K562 (cell line): ENCODE measurements around the gene MAPK8IP1. TPM values are rescaled to one million over a fixed set of nuclear protein-coding genes. Genes with fewer than 3 reads are reported as not detected.

Experiments used
- CEBPG ChIP-seq, 3 experiments: fragments of 200-800 bp in 1 of 3; sonication (Bioruptor generic) in 1 of 3; sonication (generic) in 1 of 3; formaldehyde crosslinking in 1 of 3; IDR thresholded peaks in 2 of 3; conservative IDR thresholded peaks in 1 of 3; 2 replicates each; pipeline versions ENCODE4 v1.6.1 to v1.8.0; 2016 to 2022; ENCODE audit warnings: missing compliant biosample characterization in 2 of 3, missing genetic modification characterization in 2 of 3, mild to moderate bottlenecking in 1 of 3, missing genetic modification reagents in 1 of 3
- FOXP1 ChIP-seq: sonication (generic); formaldehyde crosslinking; IDR thresholded peaks from 2 replicates; pipeline ENCODE4 v1.8.0; 2022; ENCODE audit warnings: mild to moderate bottlenecking, missing genetic modification reagents
- GABPB2 ChIP-seq: fragments of 250-450 bp; sonication (Bioruptor Pico); conservative IDR thresholded peaks from 2 replicates; pipeline ENCODE4 v1.5.1; 2021; ENCODE audit warnings: mild to moderate bottlenecking
- KHSRP ChIP-seq: fragments of 450-650 bp; IDR thresholded peaks from 2 replicates; pipeline ENCODE4 v1.6.1; 2017
- LARP7 ChIP-seq: fragments of 450-650 bp; IDR thresholded peaks from 2 replicates; pipeline ENCODE4 v1.6.1; 2016
- MEF2D ChIP-seq: conservative IDR thresholded peaks from 2 replicates; pipeline ENCODE4 v1.6.1; 2016; ENCODE audit warnings: low read depth, missing genetic modification characterization, missing compliant biosample characterization
- MTA2 ChIP-seq: fragments of 450-650 bp; IDR thresholded peaks from 2 replicates; pipeline ENCODE4 v1.6.1; 2016; ENCODE audit warnings: low read depth
- NELFE ChIP-seq: IDR thresholded peaks from 2 replicates; pipeline ENCODE4 v1.6.1; 2011; ENCODE audit warnings: mild to moderate bottlenecking; ENCODE audit not compliant: insufficient read depth, insufficient read length
- NFIX ChIP-seq: fragments of 250-450 bp; sonication (Bioruptor Pico); IDR thresholded peaks from 2 replicates; pipeline ENCODE4 v1.4.0; 2020; ENCODE audit warnings: low read depth, mild to moderate bottlenecking, moderate library complexity
- RB1 ChIP-seq: fragments of 450-650 bp; IDR thresholded peaks from 2 replicates; pipeline ENCODE4 v1.6.1; 2017; ENCODE audit warnings: low read depth, mild to moderate bottlenecking
- RBM14 ChIP-seq: fragments of 200-400 bp; formaldehyde crosslinking; IDR thresholded peaks from 2 replicates; pipeline ENCODE4 v1.6.1; 2018; ENCODE audit warnings: low read depth, mild to moderate bottlenecking, low read length, moderate library complexity, borderline replicate concordance; ENCODE audit not compliant: insufficient read depth
- STAT5A ChIP-seq: IDR thresholded peaks from 2 replicates; pipeline ENCODE4 v1.6.1; 2012; ENCODE audit warnings: low read length, inconsistent platforms, borderline replicate concordance
- STAT5B ChIP-seq: fragments of 250-450 bp; sonication (Bioruptor Pico); IDR thresholded peaks from 2 replicates; pipeline ENCODE4 v1.8.0; 2021; ENCODE audit warnings: mild to moderate bottlenecking, inconsistent platforms
- TRIM28 ChIP-seq: fragments of 450-650 bp; IDR thresholded peaks from 2 replicates; pipeline ENCODE4 v1.6.1; 2017
- ZNF134 ChIP-seq: fragments of 250-450 bp; sonication (Bioruptor Pico); conservative IDR thresholded peaks from 2 replicates; pipeline ENCODE4 v1.4.0; 2020
- ZNF184 ChIP-seq: sonication (generic); formaldehyde crosslinking; IDR thresholded peaks from 2 replicates; pipeline ENCODE4 v1.5.0; 2020; ENCODE audit warnings: missing genetic modification reagents
- ZNF57 ChIP-seq: fragments of 450-650 bp; formaldehyde crosslinking; IDR thresholded peaks from 2 replicates; pipeline ENCODE4 v1.4.0; 2020; ENCODE audit warnings: mild to moderate bottlenecking, moderate library complexity
- polyA plus RNA-seq, 8 experiments: library from polyadenylated mRNA; depleted of rRNA in 4 of 8; stranded (reverse) in 5 of 8; unstranded in 3 of 8; fragments of >200 nt; fragmentation: Nextera tagmentation in 2 of 8; fragmentation: Illumina TruSeq in 1 of 8; extraction: Ambion mirVana in 2 of 8; extraction: Trizol in 1 of 8; gene quantifications; 2 replicates each; pipeline versions ENCODE4 v1.2.1 to v1.2.3, GENCODE V29; 2011 to 2014; ENCODE audit warnings: inconsistent platforms in 1 of 8, missing spikeins in 1 of 8
- total RNA-seq, 7 experiments: library from RNA; depleted of rRNA in 6 of 7; stranded (reverse); fragments of >200 nt in 6 of 7; fragmentation: Illumina TruSeq in 2 of 7; extraction: Trizol in 2 of 7; gene quantifications; 2 replicates each; pipeline versions ENCODE4 v1.2.1 to v1.2.3, GENCODE V29; 2011 to 2021; ENCODE audit warnings: low replicate concordance in 1 of 7
- TF ChIP-seq, protein P1 (sequence below): IDR thresholded peaks from 2 replicates; pipeline ENCODE4 v1.6.1; 2011; ENCODE audit warnings: borderline replicate concordance, low read depth, mild to moderate bottlenecking, moderate library complexity, low read length; ENCODE audit not compliant: insufficient read depth, poor library complexity, severe bottlenecking
- TF ChIP-seq, protein P2 (sequence below), 2 experiments: fragments of 150-350 bp in 1 of 2; IDR thresholded peaks; 2 replicates each; pipeline ENCODE4 v1.6.1; 2012 to 2016; ENCODE audit warnings: low read depth in 2 of 2, low read length in 2 of 2, mild to moderate bottlenecking in 1 of 2, moderate library complexity in 1 of 2
- TF ChIP-seq, protein P3 (sequence below): fragments of 250-450 bp; sonication (Bioruptor Pico); IDR thresholded peaks from 2 replicates; pipeline ENCODE4 v1.8.0; 2021; ENCODE audit warnings: moderate library complexity, mild to moderate bottlenecking, inconsistent platforms

The MAPK8IP1 gene
- total and polyA plus RNA-seq, 9 of the 15 experiments (the other 6 are each of a cell fraction or from before 2014, with no cell fraction given) = 0.13 to 6.9 (median 2.5) TPM

DNA sequence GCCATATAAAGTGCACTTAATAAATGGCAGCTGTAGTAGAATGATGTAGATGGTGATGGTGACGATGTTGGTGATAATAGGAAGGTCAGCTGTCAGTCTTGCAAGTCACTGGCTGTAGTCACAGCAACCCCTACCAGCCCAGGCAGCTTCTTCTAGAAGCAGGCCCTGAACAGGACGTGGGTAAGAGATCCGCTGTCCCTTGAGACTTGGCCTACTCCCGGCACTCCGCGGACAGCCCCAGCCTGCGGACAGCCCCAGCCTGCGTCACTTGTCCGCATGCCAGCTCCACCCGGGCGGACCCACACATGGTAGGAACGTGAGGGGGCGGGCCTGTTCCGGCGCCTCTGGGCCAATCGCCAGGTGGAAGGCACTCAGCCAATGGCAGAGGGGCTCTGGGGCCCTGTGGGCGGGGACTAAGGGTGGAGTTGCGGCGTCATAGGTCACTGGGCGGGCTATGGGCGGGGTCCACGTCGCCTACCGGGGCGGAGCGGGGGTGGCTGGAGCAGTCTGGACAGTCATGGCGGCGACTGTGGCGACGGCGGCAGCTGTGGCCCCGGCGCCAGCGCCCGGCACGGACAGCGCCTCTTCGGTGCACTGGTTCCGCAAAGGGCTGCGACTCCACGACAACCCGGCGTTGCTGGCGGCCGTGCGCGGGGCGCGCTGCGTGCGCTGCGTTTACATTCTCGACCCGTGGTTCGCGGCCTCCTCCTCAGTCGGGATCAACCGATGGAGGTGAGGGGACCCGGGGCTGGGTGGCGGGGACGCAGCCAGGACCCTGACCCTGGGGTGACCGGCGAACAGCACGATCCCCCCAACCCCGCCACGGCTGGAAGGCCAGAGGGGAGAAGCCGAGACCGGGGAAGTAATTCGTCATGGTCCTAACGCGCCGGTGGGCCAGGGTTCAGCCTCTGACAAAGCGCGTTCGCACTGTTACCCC is 38.2 kb upstream of the MAPK8IP1 start, which contains the start of gene CRY2 (continued):
- TF ChIP-seq, protein P1, sequence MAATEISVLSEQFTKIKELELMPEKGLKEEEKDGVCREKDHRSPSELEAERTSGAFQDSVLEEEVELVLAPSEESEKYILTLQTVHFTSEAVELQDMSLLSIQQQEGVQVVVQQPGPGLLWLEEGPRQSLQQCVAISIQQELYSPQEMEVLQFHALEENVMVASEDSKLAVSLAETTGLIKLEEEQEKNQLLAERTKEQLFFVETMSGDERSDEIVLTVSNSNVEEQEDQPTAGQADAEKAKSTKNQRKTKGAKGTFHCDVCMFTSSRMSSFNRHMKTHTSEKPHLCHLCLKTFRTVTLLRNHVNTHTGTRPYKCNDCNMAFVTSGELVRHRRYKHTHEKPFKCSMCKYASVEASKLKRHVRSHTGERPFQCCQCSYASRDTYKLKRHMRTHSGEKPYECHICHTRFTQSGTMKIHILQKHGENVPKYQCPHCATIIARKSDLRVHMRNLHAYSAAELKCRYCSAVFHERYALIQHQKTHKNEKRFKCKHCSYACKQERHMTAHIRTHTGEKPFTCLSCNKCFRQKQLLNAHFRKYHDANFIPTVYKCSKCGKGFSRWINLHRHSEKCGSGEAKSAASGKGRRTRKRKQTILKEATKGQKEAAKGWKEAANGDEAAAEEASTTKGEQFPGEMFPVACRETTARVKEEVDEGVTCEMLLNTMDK = no peak
- no peak for TF ChIP-seq STAT5A
- TF ChIP-seq, protein P2, sequence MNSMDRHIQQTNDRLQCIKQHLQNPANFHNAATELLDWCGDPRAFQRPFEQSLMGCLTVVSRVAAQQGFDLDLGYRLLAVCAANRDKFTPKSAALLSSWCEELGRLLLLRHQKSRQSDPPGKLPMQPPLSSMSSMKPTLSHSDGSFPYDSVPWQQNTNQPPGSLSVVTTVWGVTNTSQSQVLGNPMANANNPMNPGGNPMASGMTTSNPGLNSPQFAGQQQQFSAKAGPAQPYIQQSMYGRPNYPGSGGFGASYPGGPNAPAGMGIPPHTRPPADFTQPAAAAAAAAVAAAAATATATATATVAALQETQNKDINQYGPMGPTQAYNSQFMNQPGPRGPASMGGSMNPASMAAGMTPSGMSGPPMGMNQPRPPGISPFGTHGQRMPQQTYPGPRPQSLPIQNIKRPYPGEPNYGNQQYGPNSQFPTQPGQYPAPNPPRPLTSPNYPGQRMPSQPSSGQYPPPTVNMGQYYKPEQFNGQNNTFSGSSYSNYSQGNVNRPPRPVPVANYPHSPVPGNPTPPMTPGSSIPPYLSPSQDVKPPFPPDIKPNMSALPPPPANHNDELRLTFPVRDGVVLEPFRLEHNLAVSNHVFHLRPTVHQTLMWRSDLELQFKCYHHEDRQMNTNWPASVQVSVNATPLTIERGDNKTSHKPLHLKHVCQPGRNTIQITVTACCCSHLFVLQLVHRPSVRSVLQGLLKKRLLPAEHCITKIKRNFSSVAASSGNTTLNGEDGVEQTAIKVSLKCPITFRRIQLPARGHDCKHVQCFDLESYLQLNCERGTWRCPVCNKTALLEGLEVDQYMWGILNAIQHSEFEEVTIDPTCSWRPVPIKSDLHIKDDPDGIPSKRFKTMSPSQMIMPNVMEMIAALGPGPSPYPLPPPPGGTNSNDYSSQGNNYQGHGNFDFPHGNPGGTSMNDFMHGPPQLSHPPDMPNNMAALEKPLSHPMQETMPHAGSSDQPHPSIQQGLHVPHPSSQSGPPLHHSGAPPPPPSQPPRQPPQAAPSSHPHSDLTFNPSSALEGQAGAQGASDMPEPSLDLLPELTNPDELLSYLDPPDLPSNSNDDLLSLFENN (IDR thresholded peaks at IDR 0.05; ENCODE audit: low read depth in 2 of 2, low read length in 2 of 2) = peak in 1 of 2 experiments; percentile 50; a peak in 1 of 4 replicates
- TF ChIP-seq RBM14 = peak; percentile 79; the same call in 1 of the 2 replicates
- TF ChIP-seq NELFE = no peak
- TF ChIP-seq GABPB2 (CRISPR knock-in tag) = no peak
- no peak for TF ChIP-seq ZNF134 (CRISPR knock-in tag)
- TF ChIP-seq MTA2 = no peak
- peak; percentile 99 for TF ChIP-seq FOXP1 (CRISPR knock-in tag)
- no peak for TF ChIP-seq NFIX (CRISPR knock-in tag)
- peak; percentile 54; the same call in 1 of the 2 replicates for TF ChIP-seq CEBPG (CRISPR knock-in tag; IDR thresholded peaks at IDR 0.05)
- TF ChIP-seq CEBPG (tag; conservative IDR thresholded peaks at IDR 0.05 in 1 of 2, IDR thresholded peaks at IDR 0.05 in 1 of 2) = no peak
- TF ChIP-seq, protein P3, sequence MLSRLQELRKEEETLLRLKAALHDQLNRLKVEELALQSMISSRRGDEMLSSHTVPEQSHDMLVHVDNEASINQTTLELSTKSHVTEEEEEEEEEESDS = no peak
- no peak for TF ChIP-seq STAT5B (CRISPR knock-in tag)
- TF ChIP-seq RB1 = peak; percentile 15; the same call in 1 of the 2 replicates
- no peak for TF ChIP-seq ZNF184
- TF ChIP-seq ZNF57 (CRISPR knock-in tag) = no peak
- TF ChIP-seq KHSRP = no peak
- no peak for TF ChIP-seq MEF2D (tag)
- TF ChIP-seq TRIM28 = peak; percentile 31; the same call in 1 of the 2 replicates
- no peak for TF ChIP-seq LARP7
